NCI-H128 (cell line): ENCODE results near the gene SF3B5.
A peak's percentile ranks its signal among the peaks of the same experiment; 100 is the strongest.
"Not testable (repeated sequence)": the region's sequence is repeated elsewhere in the genome, so short reads cannot be mapped to it uniquely, and the experiment has no call there.

Source experiments
- DNase-seq: peaks from one replicate; lab custom pipeline; 2025; ENCODE audit not compliant: unreplicated experiment; lab: John Stamatoyannopoulos, UW

Gene SF3B5

GRCh38 chr6:144106206-144106605 lies 10.8 kb upstream of the SF3B5 start:
- no peak for DNase-seq

- peak; percentile 54 for DNase-seq
Observed at GRCh38 chr6:144104898-144105487, 9.6 kb upstream of the SF3B5 start.

GRCh38 chr6:144104488-144104887 lies 9.1 kb upstream of the SF3B5 start:
- DNase-seq: no peak

GRCh38 chr6:144103026-144103563 lies 7.7 kb upstream of the SF3B5 start:
- no peak for DNase-seq

- no peak for DNase-seq
Observed at GRCh38 chr6:144098993-144099392, 3.6 kb upstream of the SF3B5 start.

GRCh38 chr6:144094731-144095133 lies 641 bp downstream of the SF3B5 start:
- no peak for DNase-seq

- no peak for DNase-seq
Observed at GRCh38 chr6:144093658-144094057, 1.7 kb downstream of the SF3B5 start.

- no peak for DNase-seq
Observed at GRCh38 chr6:144093236-144093635, 2.1 kb downstream of the SF3B5 start.

GRCh38 chr6:144090384-144090783 lies 5.0 kb downstream of the SF3B5 start:
- no peak for DNase-seq

- no peak for DNase-seq
Observed at GRCh38 chr6:144087789-144088426, 7.5 kb downstream of the SF3B5 start.

- DNase-seq: no peak
Observed at GRCh38 chr6:144086959-144087358, 8.4 kb downstream of the SF3B5 start.

GRCh38 chr6:144083172-144083571 lies 12.2 kb downstream of the SF3B5 start:
- no peak for DNase-seq

GRCh38 chr6:144082412-144082811 lies 13.0 kb downstream of the SF3B5 start:
- DNase-seq: not testable (repeated sequence)

- DNase-seq: no peak
Observed at GRCh38 chr6:144077871-144078270, 17.5 kb downstream of the SF3B5 start.

- no peak for DNase-seq
Observed at GRCh38 chr6:144075875-144076274, 19.5 kb downstream of the SF3B5 start.

- DNase-seq: no peak
Observed at GRCh38 chr6:144075187-144075586, 20.2 kb downstream of the SF3B5 start.

GRCh38 chr6:144073024-144073423 lies 22.3 kb downstream of the SF3B5 start:
- no peak for DNase-seq

- no peak for DNase-seq
Observed at GRCh38 chr6:144069506-144069905, 25.9 kb downstream of the SF3B5 start.

GRCh38 chr6:144068794-144069193 lies 26.6 kb downstream of the SF3B5 start:
- no peak for DNase-seq

- DNase-seq: no peak
Observed at GRCh38 chr6:144066741-144067484, 28.5 kb downstream of the SF3B5 start.

GRCh38 chr6:144066255-144066654 lies 29.1 kb downstream of the SF3B5 start:
- no peak for DNase-seq

- DNase-seq: no peak
Observed at GRCh38 chr6:144065213-144065660, 30.1 kb downstream of the SF3B5 start.
